WERI-Rb-1 (cell line): ENCODE data around the gene ZNF552.
"Not testable (repeated sequence)": the region's sequence is repeated elsewhere in the genome, so short reads cannot be mapped to it uniquely, and the experiment has no call there.

ENCODE experiments used
- DNase-seq: peaks from one replicate; pipeline ENCODE4 v3.0.0-alpha.2; 2020
- H3K27ac ChIP-seq: fragments of 250-450 bp; sonication (Bioruptor Pico); 2 replicates; pipeline ENCODE4 v1.5.1; 2020; ENCODE audit warnings: mild to moderate bottlenecking, moderate library complexity
- H3K27me3 ChIP-seq: fragments of 250-450 bp; sonication (Bioruptor Pico); 2 replicates; pipeline ENCODE4 v1.5.1; 2021; ENCODE audit warnings: mild to moderate bottlenecking, low read depth, moderate library complexity; ENCODE audit not compliant: insufficient read depth, severe bottlenecking
- H3K36me3 ChIP-seq: fragments of 250-450 bp; sonication (Bioruptor Pico); 2 replicates; pipeline ENCODE4 v1.5.1; 2020; ENCODE audit warnings: mild to moderate bottlenecking, moderate library complexity
- H3K4me3 ChIP-seq: 2 replicates; pipeline ENCODE4 v1.5.1; 2011; ENCODE audit warnings: low read depth, mild to moderate bottlenecking, control low read depth, low read length
- H3K9me3 ChIP-seq: fragments of 250-450 bp; sonication (Bioruptor Pico); 2 replicates; pipeline ENCODE4 v1.5.1; 2021; ENCODE audit warnings: mild to moderate bottlenecking, moderate library complexity; ENCODE audit not compliant: severe bottlenecking
- TF ChIP-seq, protein P1 (sequence below): IDR thresholded peaks from 2 replicates; pipeline ENCODE4 v1.5.1; 2011; ENCODE audit warnings: low read depth, mild to moderate bottlenecking, control low read depth, inconsistent platforms, low read length

Gene ZNF552

DNA sequence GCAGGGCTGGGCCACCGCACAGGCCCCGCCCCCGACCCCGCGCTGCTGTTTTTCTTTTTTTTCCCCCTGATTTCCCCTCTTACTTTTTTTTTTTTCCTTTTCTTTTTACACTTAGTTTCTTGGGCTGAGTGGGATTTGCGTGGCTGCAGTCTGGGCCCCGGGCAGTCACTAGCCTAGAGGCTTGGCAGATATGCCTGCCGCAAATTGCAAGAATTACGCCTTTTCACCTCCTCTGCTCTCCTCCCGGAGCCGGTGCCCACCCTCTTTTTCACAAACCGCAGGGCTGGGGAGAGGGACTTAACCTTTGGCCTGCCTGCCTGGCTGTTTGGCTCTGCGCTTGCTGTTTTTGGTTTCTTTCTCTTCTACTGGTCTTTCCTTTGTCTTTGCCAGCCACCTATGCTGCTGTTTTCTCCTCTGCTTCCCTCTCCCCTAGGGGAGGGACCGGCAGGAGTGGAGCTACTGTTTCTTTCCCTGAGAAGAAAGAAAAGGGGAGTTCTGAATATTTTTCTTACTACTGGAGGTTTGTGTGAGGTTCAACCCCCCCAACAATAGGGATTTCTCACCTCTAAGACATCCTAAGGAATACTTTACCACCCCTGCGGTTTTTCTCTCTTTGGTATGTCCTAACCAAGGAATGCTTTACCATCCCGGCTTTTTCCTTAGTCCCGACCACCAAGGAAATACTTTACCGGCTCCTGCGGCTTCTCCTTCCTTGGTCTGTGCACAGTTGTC, 11.0 kb downstream of the ZNF552 start:
- no peak overlapping the region for H3K4me3 ChIP-seq
- no peaks in the 10 kb centered on the region for H3K27me3 ChIP-seq
- TF ChIP-seq, protein P1, sequence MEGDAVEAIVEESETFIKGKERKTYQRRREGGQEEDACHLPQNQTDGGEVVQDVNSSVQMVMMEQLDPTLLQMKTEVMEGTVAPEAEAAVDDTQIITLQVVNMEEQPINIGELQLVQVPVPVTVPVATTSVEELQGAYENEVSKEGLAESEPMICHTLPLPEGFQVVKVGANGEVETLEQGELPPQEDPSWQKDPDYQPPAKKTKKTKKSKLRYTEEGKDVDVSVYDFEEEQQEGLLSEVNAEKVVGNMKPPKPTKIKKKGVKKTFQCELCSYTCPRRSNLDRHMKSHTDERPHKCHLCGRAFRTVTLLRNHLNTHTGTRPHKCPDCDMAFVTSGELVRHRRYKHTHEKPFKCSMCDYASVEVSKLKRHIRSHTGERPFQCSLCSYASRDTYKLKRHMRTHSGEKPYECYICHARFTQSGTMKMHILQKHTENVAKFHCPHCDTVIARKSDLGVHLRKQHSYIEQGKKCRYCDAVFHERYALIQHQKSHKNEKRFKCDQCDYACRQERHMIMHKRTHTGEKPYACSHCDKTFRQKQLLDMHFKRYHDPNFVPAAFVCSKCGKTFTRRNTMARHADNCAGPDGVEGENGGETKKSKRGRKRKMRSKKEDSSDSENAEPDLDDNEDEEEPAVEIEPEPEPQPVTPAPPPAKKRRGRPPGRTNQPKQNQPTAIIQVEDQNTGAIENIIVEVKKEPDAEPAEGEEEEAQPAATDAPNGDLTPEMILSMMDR, result no peak
- no peak overlapping the region for H3K27ac ChIP-seq
- no peaks in the 10 kb centered on the region for H3K9me3 ChIP-seq
- DNase-seq, result no peak
- H3K36me3 ChIP-seq, result peaks cover 17% of the 10 kb centered on the region

DNA sequence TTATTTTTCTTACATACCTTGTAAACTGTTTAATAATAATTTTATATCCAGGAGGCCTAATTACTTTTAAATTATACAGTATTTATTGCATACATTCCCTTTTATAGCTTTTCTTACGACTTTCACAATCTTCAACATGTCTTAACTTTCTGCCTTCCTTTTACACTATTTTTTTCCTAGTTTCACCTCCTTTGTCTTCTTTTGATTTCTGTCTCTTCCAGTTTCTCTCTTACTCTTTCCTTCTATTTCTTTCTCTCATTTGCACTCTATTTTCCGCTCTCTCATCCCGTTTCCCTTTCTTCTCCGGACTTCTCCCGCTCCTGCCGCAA, 11.5 kb downstream of the ZNF552 start:
- TF ChIP-seq, protein P1, result no peak
- Histone ChIP-seq H3K9me3 (no peaks in the 10 kb centered on the region), H3K4me3 (no peak overlapping the region), H3K27me3 (no peaks in the 10 kb centered on the region), H3K36me3 (peaks cover 13% of the 10 kb centered on the region), H3K27ac (no peak overlapping the region)
- no peak for DNase-seq

DNA sequence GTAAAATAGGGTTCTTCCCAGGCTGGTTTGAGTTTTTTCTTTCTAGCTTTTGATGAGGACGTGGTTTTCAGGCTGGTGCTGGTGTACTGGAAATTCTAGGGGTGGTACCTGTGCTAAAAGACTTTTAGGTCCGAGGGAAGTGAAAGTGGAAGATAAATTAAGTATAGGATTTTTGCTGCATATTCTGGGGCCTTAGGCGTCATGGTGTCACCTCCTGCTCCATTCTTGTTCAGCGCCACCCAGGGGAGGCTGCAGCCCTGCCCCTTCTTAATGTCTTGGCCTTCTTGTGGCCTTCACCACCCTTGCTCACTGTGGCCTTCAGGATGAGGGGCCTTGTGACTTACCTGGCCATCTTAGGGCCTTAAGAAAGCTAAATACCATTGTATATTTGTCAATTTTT, 12.4 kb downstream of the ZNF552 start:
- Histone ChIP-seq H3K36me3 (peaks cover 5% of the 10 kb centered on the region), H3K27me3 (no peaks in the 10 kb centered on the region), H3K9me3 (no peaks in the 10 kb centered on the region), H3K27ac (no peak overlapping the region), H3K4me3 (no peak overlapping the region)
- DNase-seq, result no peak
- TF ChIP-seq, protein P1, result no peak

DNA sequence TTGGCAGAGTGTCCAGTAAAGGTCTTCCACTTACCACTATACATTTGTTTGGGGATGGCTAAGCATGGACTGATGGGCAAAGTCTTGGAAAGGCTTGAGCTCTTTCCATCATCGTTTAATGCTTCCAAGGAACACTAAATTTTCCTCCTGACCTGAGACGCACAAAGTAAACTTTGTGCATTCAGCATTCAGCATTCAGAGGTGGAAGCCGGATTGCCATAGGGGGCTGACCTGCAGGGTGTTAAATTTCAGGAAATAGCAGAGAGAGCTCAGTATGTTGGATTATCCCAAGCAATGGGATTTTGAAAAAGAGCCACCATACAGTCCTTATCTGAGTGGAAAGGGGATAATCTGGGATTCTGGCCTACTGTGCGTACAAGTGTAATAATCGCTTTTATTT, 14.0 kb downstream of the ZNF552 start:
- no peaks in the 10 kb centered on the region for H3K27me3 ChIP-seq
- peaks cover 4% of the 10 kb centered on the region for H3K36me3 ChIP-seq
- peak; percentile 39 for DNase-seq
- TF ChIP-seq, protein P1, result no peak
- H3K9me3 ChIP-seq, result no peaks in the 10 kb centered on the region
- H3K27ac ChIP-seq, result no peak overlapping the region
- no peak overlapping the region for H3K4me3 ChIP-seq

DNA sequence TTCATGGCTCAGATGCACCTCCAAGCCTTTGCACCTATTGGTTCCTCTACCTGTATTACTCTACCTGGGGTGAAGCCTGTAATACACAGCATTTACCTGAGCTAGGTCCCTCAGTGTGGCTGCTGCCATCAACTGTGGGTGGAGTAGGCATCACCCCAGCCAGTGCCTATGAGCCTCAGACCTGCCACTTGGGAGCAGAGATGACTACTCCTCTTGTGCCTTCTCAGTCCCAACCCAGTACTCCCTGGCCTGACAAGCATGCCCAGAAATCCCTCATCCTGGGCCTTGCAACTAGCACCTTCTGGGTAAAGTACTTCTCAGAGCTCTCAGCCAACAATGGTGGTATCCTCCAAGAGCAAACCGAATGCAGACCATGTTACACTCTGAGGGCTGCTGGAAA, 18.1 kb downstream of the ZNF552 start:
- not testable (repeated sequence) for H3K27me3 ChIP-seq, H3K27ac ChIP-seq, H3K9me3 ChIP-seq, H3K4me3 ChIP-seq, DNase-seq
- peaks cover 21% of the 10 kb centered on the region for H3K36me3 ChIP-seq

DNA sequence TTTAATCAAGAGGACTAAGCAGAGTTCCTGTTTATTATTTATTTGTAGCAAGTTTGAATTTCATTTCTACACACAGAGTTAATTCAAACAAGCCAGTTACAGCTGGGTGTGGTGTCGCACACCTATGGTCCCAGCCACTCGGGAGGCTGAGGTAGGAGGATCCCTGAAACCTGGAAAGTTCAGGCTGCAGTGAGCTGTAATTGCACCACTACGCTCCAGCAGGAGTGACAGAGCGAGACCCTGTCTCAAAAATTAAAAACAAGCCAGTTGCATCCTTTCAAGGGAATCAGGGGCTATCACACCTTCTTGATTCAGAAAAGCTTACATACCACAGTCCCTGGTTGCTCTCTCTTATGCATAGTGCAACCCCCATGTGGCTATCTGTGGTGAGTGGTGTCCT, 25.4 kb downstream of the ZNF552 start:
- no peak for DNase-seq
- Histone ChIP-seq H3K9me3 (no peaks in the 10 kb centered on the region), H3K36me3 (peaks cover 20% of the 10 kb centered on the region), H3K4me3 (no peak overlapping the region), H3K27me3 (no peaks in the 10 kb centered on the region), H3K27ac (no peak overlapping the region)
- TF ChIP-seq, protein P1, result no peak
